ENCODE data around the gene FOXI2.

DNA sequence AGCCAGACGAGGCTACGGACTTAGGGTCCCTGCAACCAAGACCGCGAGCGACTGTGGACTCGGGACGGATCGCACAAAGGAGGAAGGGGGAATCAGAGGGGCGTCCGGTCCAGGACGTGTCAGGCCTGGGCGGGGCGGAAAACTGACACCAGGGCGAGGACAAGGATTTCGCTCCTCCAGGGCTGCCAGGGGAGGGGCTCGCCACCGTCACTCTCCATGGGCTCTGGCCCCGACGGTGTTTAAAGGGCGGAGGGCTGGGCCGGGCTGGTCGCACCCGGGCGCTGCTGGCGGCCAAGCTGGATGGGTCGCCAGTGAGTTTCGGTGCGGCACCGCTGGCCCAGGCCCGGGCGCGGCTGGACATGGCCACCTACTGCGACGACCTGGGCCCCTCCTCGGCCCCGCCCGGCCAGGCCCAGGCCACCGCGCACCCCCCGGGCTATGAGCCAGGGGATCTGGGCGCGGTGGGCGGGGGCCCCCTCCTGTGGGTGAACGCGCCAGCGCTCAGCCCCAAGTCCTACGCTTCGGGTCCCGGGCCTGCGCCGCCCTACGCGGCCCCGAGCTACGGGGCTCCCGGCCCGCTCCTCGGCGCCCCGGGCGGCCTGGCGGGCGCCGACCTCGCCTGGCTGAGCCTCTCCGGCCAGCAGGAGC is at the start of gene FOXI2:
- peak; percentile 2 for TF ChIP-seq EZH2 (IDR thresholded peaks at IDR 0.05; ENCODE audit: borderline replicate concordance, insufficient read depth, low read length, poor library complexity, severe bottlenecking)
- TF ChIP-seq, protein P1, sequence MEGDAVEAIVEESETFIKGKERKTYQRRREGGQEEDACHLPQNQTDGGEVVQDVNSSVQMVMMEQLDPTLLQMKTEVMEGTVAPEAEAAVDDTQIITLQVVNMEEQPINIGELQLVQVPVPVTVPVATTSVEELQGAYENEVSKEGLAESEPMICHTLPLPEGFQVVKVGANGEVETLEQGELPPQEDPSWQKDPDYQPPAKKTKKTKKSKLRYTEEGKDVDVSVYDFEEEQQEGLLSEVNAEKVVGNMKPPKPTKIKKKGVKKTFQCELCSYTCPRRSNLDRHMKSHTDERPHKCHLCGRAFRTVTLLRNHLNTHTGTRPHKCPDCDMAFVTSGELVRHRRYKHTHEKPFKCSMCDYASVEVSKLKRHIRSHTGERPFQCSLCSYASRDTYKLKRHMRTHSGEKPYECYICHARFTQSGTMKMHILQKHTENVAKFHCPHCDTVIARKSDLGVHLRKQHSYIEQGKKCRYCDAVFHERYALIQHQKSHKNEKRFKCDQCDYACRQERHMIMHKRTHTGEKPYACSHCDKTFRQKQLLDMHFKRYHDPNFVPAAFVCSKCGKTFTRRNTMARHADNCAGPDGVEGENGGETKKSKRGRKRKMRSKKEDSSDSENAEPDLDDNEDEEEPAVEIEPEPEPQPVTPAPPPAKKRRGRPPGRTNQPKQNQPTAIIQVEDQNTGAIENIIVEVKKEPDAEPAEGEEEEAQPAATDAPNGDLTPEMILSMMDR (IDR thresholded peaks at IDR 0.05; ENCODE audit: poor library complexity, severe bottlenecking): no peak
- no peak for TF ChIP-seq TAF1 (IDR thresholded peaks at IDR 0.05; ENCODE audit: low read depth)
- TF ChIP-seq, protein P2, sequence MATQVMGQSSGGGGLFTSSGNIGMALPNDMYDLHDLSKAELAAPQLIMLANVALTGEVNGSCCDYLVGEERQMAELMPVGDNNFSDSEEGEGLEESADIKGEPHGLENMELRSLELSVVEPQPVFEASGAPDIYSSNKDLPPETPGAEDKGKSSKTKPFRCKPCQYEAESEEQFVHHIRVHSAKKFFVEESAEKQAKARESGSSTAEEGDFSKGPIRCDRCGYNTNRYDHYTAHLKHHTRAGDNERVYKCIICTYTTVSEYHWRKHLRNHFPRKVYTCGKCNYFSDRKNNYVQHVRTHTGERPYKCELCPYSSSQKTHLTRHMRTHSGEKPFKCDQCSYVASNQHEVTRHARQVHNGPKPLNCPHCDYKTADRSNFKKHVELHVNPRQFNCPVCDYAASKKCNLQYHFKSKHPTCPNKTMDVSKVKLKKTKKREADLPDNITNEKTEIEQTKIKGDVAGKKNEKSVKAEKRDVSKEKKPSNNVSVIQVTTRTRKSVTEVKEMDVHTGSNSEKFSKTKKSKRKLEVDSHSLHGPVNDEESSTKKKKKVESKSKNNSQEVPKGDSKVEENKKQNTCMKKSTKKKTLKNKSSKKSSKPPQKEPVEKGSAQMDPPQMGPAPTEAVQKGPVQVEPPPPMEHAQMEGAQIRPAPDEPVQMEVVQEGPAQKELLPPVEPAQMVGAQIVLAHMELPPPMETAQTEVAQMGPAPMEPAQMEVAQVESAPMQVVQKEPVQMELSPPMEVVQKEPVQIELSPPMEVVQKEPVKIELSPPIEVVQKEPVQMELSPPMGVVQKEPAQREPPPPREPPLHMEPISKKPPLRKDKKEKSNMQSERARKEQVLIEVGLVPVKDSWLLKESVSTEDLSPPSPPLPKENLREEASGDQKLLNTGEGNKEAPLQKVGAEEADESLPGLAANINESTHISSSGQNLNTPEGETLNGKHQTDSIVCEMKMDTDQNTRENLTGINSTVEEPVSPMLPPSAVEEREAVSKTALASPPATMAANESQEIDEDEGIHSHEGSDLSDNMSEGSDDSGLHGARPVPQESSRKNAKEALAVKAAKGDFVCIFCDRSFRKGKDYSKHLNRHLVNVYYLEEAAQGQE (IDR thresholded peaks at IDR 0.05; ENCODE audit: borderline replicate concordance): no peak

Measured in neural cell (in vitro differentiated cells).